GM18520 (cell line): ENCODE results near the gene SCUBE1.
"Not testable (repeated sequence)": the region's sequence is repeated elsewhere in the genome, so short reads cannot be mapped to it uniquely, and the experiment has no call there.

ENCODE experiments used
- ATAC-seq: cut with Tn5 transposase; IDR thresholded peaks from one replicate; pipeline ENCODE4 v1.9.1; 2021; ENCODE audit not compliant: unreplicated experiment

The SCUBE1 gene

GRCh38 chr22:43360576-43360975 is 17.4 kb upstream of the SCUBE1 start:
- no peak for ATAC-seq

GRCh38 chr22:43356881-43357280 is 13.7 kb upstream of the SCUBE1 start:
- no peak for ATAC-seq

- not testable (repeated sequence) for ATAC-seq
Measured at GRCh38 chr22:43355688-43356087, 12.5 kb upstream of the SCUBE1 start.

- ATAC-seq = no peak
Measured at GRCh38 chr22:43351966-43352345, 8.8 kb upstream of the SCUBE1 start.

GRCh38 chr22:43349636-43350035 is 6.5 kb upstream of the SCUBE1 start:
- no peak for ATAC-seq

GRCh38 chr22:43346521-43346929 is 3.4 kb upstream of the SCUBE1 start:
- ATAC-seq = no peak

GRCh38 chr22:43345761-43346301 is 2.7 kb upstream of the SCUBE1 start:
- ATAC-seq = no peak

GRCh38 chr22:43345356-43345755 is 2.2 kb upstream of the SCUBE1 start:
- no peak for ATAC-seq

- no peak for ATAC-seq
Measured at GRCh38 chr22:43344520-43344787, 1.3 kb upstream of the SCUBE1 start.

- ATAC-seq = no peak
Measured at GRCh38 chr22:43343670-43344519, 723 bp upstream of the SCUBE1 start.

GRCh38 chr22:43342347-43343261 is 568 bp downstream of the SCUBE1 start:
- ATAC-seq = no peak

- no peak for ATAC-seq
Measured at GRCh38 chr22:43341565-43341964, 1.6 kb downstream of the SCUBE1 start.

GRCh38 chr22:43338766-43339345 is 4.3 kb downstream of the SCUBE1 start:
- ATAC-seq = no peak

GRCh38 chr22:43337946-43338345 is 5.2 kb downstream of the SCUBE1 start:
- no peak for ATAC-seq

- ATAC-seq = no peak
Measured at GRCh38 chr22:43337385-43337784, 5.8 kb downstream of the SCUBE1 start.

GRCh38 chr22:43334378-43334777 is 8.8 kb downstream of the SCUBE1 start:
- no peak for ATAC-seq

GRCh38 chr22:43333978-43334377 is 9.2 kb downstream of the SCUBE1 start:
- ATAC-seq = no peak

GRCh38 chr22:43333156-43333555 is 10.0 kb downstream of the SCUBE1 start:
- ATAC-seq = no peak

- no peak for ATAC-seq
Measured at GRCh38 chr22:43331698-43332097, 11.5 kb downstream of the SCUBE1 start.

- ATAC-seq = no peak
Measured at GRCh38 chr22:43331069-43331451, 12.1 kb downstream of the SCUBE1 start.

- ATAC-seq = no peak
Measured at GRCh38 chr22:43330178-43331068, 12.7 kb downstream of the SCUBE1 start.
